ENCODE data around the gene CPN1.
A peak's percentile ranks its signal among the peaks of the same experiment; 100 is the strongest.
"Not testable (repeated sequence)": the region's sequence is repeated elsewhere in the genome, so short reads cannot be mapped to it uniquely, and the experiment has no call there.

Gene CPN1

GRCh38 chr10:100022403-100022802 lies 59.3 kb downstream of the CPN1 start:
- H3K4me1 Mint-ChIP-seq (ENCODE audit: low read depth) = peaks cover 7% of the 10 kb centered on the region
- H3K4me3 Mint-ChIP-seq = no peak overlapping the region
- no peaks in the 10 kb centered on the region for H3K36me3 Mint-ChIP-seq (ENCODE audit: low read depth)
- H3K27ac Mint-ChIP-seq = no peak overlapping the region
- peaks cover 19% of the 10 kb centered on the region for H3K27me3 Mint-ChIP-seq (ENCODE audit: low read depth)
- no peaks in the 10 kb centered on the region for H3K9me3 Mint-ChIP-seq

GRCh38 chr10:100021322-100021721 lies 60.3 kb downstream of the CPN1 start:
- no peak overlapping the region for H3K4me3 Mint-ChIP-seq
- peaks cover 19% of the 10 kb centered on the region for H3K27me3 Mint-ChIP-seq (ENCODE audit: low read depth)
- H3K4me1 Mint-ChIP-seq (ENCODE audit: low read depth) = peaks cover 7% of the 10 kb centered on the region
- no peaks in the 10 kb centered on the region for H3K36me3 Mint-ChIP-seq (ENCODE audit: low read depth)
- H3K27ac Mint-ChIP-seq = no peak overlapping the region
- no peaks in the 10 kb centered on the region for H3K9me3 Mint-ChIP-seq

DNA sequence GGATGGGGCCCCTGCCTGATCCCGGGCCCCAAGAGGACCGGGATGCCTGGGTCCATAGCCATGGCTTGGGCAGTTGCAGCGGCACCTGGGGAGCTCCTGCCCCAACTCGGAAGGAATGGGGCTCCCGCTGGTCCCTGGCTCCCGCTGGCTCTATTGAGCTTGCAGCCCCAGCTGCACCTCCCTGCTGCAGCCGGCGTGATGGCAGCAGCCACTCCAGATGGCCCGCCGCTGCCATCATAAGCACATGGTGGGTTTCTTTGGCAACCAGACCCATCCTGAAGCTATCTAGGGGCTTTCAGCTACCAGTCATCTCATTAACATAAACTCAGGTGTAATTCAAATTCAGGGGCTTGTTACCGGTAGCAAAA lies 60.8 kb downstream of the CPN1 start:
- no peak overlapping the region for H3K27ac Mint-ChIP-seq

GRCh38 chr10:100020142-100020885 lies 61.4 kb downstream of the CPN1 start:
- H3K9me3 Mint-ChIP-seq = no peaks in the 10 kb centered on the region
- no peak overlapping the region for H3K27ac Mint-ChIP-seq
- peaks cover 7% of the 10 kb centered on the region for H3K4me1 Mint-ChIP-seq (ENCODE audit: low read depth)
- H3K27me3 Mint-ChIP-seq (ENCODE audit: low read depth) = peaks cover 19% of the 10 kb centered on the region
- H3K4me3 Mint-ChIP-seq = no peak overlapping the region
- no peaks in the 10 kb centered on the region for H3K36me3 Mint-ChIP-seq (ENCODE audit: low read depth)

More for the DNA sequence above, 60.8 kb downstream of the CPN1 start:
- Mint-ChIP-seq H3K27me3 (ENCODE audit: low read depth) (peaks cover 19% of the 10 kb centered on the region), H3K4me3 (no peak overlapping the region), H3K36me3 (ENCODE audit: low read depth) (no peaks in the 10 kb centered on the region), H3K4me1 (ENCODE audit: low read depth) (peaks cover 7% of the 10 kb centered on the region), H3K9me3 (no peaks in the 10 kb centered on the region)

DNA sequence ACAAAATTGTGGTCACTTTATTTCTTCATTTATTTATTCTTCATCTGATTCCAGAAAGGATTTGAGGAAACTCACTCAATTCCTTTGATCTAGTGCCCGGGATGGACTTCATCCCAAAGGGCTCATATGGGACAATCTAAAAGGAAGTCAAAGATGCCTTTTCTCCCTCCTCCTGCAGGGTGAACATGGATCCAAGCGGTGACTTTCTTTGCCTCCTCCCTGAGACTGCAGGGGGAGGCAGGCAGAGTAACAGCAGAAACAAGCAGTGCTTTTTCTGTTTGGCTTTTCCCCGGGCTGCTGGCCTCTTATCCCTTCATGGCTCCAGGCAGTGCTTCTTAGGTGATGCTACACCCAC lies 61.9 kb downstream of the CPN1 start:
- Mint-ChIP-seq H3K9me3 (no peaks in the 10 kb centered on the region), H3K27me3 (ENCODE audit: low read depth) (peaks cover 16% of the 10 kb centered on the region), H3K4me1 (ENCODE audit: low read depth) (peaks cover 7% of the 10 kb centered on the region), H3K36me3 (ENCODE audit: low read depth) (no peaks in the 10 kb centered on the region), H3K27ac (no peak overlapping the region), H3K4me3 (no peak overlapping the region)

GRCh38 chr10:100014071-100014762 lies 67.5 kb downstream of the CPN1 start:
- H3K36me3 Mint-ChIP-seq (ENCODE audit: low read depth) = no peaks in the 10 kb centered on the region
- peaks cover 38% of the 10 kb centered on the region for H3K27me3 Mint-ChIP-seq (ENCODE audit: low read depth)
- H3K4me1 Mint-ChIP-seq (ENCODE audit: low read depth) = peaks cover 10% of the 10 kb centered on the region
- no peak overlapping the region for H3K4me3 Mint-ChIP-seq
- H3K9me3 Mint-ChIP-seq = no peaks in the 10 kb centered on the region
- H3K27ac Mint-ChIP-seq = no peak overlapping the region

DNA sequence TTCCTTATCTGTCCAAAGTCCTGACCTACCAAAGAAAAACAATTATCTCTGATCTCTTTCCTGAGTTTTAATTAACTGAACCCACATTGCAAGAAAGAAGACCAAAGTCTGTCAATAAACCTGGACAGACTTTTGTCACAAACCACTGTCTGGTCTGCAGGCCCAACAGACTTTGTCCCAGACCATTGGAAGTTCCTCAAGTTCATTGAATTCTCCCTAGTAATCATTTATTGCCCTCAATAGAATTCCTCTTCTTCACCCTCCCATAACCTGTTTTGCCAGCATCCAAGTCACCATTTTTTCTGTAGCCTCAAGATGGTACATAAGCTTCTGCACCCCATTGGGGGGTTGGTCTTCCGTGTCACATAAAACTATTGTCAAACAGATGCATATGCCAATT lies 68.0 kb downstream of the CPN1 start:
- Mint-ChIP-seq H3K4me1 (ENCODE audit: low read depth) (peaks cover 15% of the 10 kb centered on the region), H3K4me3 (no peak overlapping the region), H3K27me3 (ENCODE audit: low read depth) (peaks cover 38% of the 10 kb centered on the region), H3K27ac (no peak overlapping the region), H3K9me3 (no peaks in the 10 kb centered on the region), H3K36me3 (ENCODE audit: low read depth) (no peaks in the 10 kb centered on the region)

- not testable (repeated sequence) for H3K36me3 Mint-ChIP-seq (ENCODE audit: low read depth); H3K9me3 Mint-ChIP-seq; H3K4me3 Mint-ChIP-seq; H3K27ac Mint-ChIP-seq
- peaks cover 43% of the 10 kb centered on the region for H3K27me3 Mint-ChIP-seq (ENCODE audit: low read depth)
- H3K4me1 Mint-ChIP-seq (ENCODE audit: low read depth) = peaks cover 25% of the 10 kb centered on the region
These were observed 69.8 kb downstream of the CPN1 start for GRCh38 chr10:100011906-100012305.

- Mint-ChIP-seq H3K9me3 (no peaks in the 10 kb centered on the region), H3K36me3 (ENCODE audit: low read depth) (peaks cover 3% of the 10 kb centered on the region), H3K27ac (peak within 1 kb of the TSS; percentile 68), H3K4me1 (ENCODE audit: low read depth) (peaks cover 33% of the 10 kb centered on the region), H3K27me3 (ENCODE audit: low read depth) (peaks cover 43% of the 10 kb centered on the region), H3K4me3 (peak within 1 kb of the TSS; percentile 88)
These were observed 71.6 kb downstream of the CPN1 start, which contains the start of gene DNMBP for GRCh38 chr10:100009793-100010676. DNMBP (minus strand) TSS chr10:100009947; CDS start chr10:99972124, 37,823 bp downstream.

- Mint-ChIP-seq H3K9me3 (no peaks in the 10 kb centered on the region), H3K36me3 (ENCODE audit: low read depth) (peaks cover 3% of the 10 kb centered on the region), H3K27ac (no peak overlapping the region), H3K4me1 (ENCODE audit: low read depth) (peaks cover 33% of the 10 kb centered on the region), H3K27me3 (ENCODE audit: low read depth) (peaks cover 43% of the 10 kb centered on the region), H3K4me3 (peak overlapping the region; percentile 79)
These were observed 72.3 kb downstream of the CPN1 start for GRCh38 chr10:100009283-100009792.

DNA sequence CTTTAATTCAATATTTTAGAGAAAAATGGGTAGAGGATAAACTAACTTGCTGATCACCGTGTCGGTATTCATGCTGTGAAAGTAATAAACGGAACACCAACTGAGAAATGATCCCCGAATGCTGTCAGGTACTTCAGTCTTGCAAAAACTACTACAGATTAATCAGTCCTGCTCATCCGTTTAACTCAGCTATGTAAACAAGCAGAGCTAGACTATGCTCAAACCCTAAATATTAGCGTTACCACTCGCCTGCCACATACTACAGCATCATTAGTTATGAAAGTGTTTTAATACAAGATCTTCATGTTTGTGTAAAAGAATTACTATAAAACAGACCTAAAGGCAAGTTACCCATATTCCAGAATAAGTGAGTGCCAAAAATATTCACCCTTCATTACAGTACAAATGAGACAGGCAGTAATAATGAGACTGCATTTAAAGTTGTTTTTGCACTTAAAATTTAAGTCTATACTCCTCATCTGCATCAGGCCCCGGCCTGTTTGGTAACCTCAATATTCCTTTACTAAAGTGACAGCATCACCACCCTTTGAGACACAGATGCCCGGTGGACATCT lies 72.9 kb downstream of the CPN1 start:
- Mint-ChIP-seq H3K4me3 (peak overlapping the region; percentile 79), H3K36me3 (ENCODE audit: low read depth) (peaks cover 3% of the 10 kb centered on the region), H3K27me3 (ENCODE audit: low read depth) (peaks cover 41% of the 10 kb centered on the region), H3K4me1 (ENCODE audit: low read depth) (peaks cover 33% of the 10 kb centered on the region), H3K27ac (no peak overlapping the region), H3K9me3 (no peaks in the 10 kb centered on the region)

GRCh38 chr10:100008142-100008522 lies 73.5 kb downstream of the CPN1 start:
- Mint-ChIP-seq H3K4me3 (peak overlapping the region; percentile 79), H3K36me3 (ENCODE audit: low read depth) (peaks cover 3% of the 10 kb centered on the region), H3K9me3 (no peaks in the 10 kb centered on the region), H3K27ac (peak overlapping the region; percentile 52), H3K4me1 (ENCODE audit: low read depth) (peaks cover 33% of the 10 kb centered on the region), H3K27me3 (ENCODE audit: low read depth) (peaks cover 35% of the 10 kb centered on the region)

- H3K9me3 Mint-ChIP-seq = no peaks in the 10 kb centered on the region
- peaks cover 35% of the 10 kb centered on the region for H3K27me3 Mint-ChIP-seq (ENCODE audit: low read depth)
- peaks cover 3% of the 10 kb centered on the region for H3K36me3 Mint-ChIP-seq (ENCODE audit: low read depth)
- H3K27ac Mint-ChIP-seq = peak overlapping the region; percentile 52
- peak overlapping the region; percentile 77 for H3K4me3 Mint-ChIP-seq
- peaks cover 33% of the 10 kb centered on the region for H3K4me1 Mint-ChIP-seq (ENCODE audit: low read depth)
These were observed 74.2 kb downstream of the CPN1 start for GRCh38 chr10:100007231-100008141.
